Activated naive CD8-positive, alpha-beta T cell treated with anti-CD3 and anti-CD28 coated beads, Interleukin-2, amount 50 U/mL, for 24 hours (primary cell): Measurements from ENCODE around the gene ZNF474.
"Not testable (repeated sequence)": the region's sequence is repeated elsewhere in the genome, so short reads cannot be mapped to it uniquely, and the experiment has no call there.

ENCODE experiments used
- ATAC-seq: fragments of 150-1000 bp; cut with Tn5 transposase; one replicate; pipeline ENCODE4 v1.10.0; 2021
- DNase-seq: peaks from one replicate; pipeline ENCODE4 v3.0.0; 2021
- H3K27ac Mint-ChIP-seq: one replicate; pipeline ENCODE4 v1.8.0; 2021; ENCODE audit warnings: mild to moderate bottlenecking, mixed read lengths
- H3K27me3 Mint-ChIP-seq: one replicate; pipeline ENCODE4 v1.8.0; 2021; ENCODE audit warnings: mixed read lengths
- H3K36me3 Mint-ChIP-seq: one replicate; pipeline ENCODE4 v1.8.0; 2021; ENCODE audit warnings: low read depth, mixed read lengths
- H3K4me1 Mint-ChIP-seq: one replicate; pipeline ENCODE4 v1.8.0; 2021; ENCODE audit warnings: mixed read lengths
- H3K4me3 Mint-ChIP-seq: one replicate; pipeline ENCODE4 v1.8.0; 2021; ENCODE audit warnings: mild to moderate bottlenecking, moderate library complexity, mixed read lengths
- H3K9me3 Mint-ChIP-seq: one replicate; pipeline ENCODE4 v1.8.0; 2021; ENCODE audit warnings: mixed read lengths

The ZNF474 gene

DNA sequence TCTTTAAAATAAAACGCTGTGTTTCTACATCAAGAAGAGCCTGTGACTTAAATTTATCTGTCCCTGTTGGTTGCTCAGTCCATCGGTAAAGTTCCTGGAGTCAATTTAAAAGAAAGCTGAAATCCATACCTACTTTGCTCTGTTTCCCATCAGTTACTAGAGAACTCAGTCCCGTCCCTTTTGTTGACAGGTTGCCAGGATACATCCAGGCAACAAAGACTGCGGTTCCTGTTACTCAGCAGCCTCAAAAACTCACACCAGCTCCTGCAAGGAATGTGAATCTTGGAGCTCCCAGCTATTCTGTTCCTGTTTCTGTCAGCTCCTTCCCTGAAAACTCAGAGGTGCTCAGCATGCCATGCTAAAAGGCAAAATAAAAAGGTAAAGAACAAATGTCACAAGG, at the start of gene ZNF474:
ZNF474 (plus strand) TSS at position 241 of the 400 bp plus-strand sequence. CDS start 22,445 bp downstream, outside the sequence.
- Mint-ChIP-seq H3K4me1 (no peaks in the 10 kb centered on the region), H3K27me3 (no peaks in the 10 kb centered on the region), H3K4me3 (no peak within 1 kb of the TSS), H3K27ac (no peak within 1 kb of the TSS), H3K36me3 (no peaks in the 10 kb centered on the region), H3K9me3 (no peaks in the 10 kb centered on the region)
- DNase-seq (no peak), ATAC-seq (no peak)

- Mint-ChIP-seq H3K9me3 (no peaks in the 10 kb centered on the region), H3K4me1 (peaks cover 17% of the 10 kb centered on the region), H3K27ac (no peak overlapping the region), H3K36me3 (no peaks in the 10 kb centered on the region), H3K4me3 (no peak overlapping the region), H3K27me3 (peaks cover 39% of the 10 kb centered on the region)
- no peak for ATAC-seq
- DNase-seq: no peak
These were observed 47.8 kb upstream of the ZNF474 start for GRCh38 chr5:122081541-122081940.

DNA sequence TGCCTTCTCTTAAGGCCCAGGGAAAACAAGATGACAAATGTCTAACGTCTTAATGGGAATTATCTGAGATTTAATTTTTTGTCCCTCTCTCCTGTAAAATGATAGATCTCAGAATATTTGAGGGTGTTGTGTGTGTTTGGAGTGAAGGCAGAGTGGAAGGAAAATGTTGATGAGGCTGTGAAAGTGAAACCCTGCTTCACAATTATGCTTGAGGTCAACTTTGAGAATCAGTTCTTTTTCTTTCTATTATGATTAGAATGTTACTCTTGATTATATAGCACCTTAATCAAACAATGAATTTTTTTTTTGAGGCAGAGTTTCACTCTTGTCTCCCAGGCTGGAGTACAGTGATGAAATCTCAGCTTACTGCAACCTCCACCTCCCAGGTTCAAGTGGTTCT, 45.8 kb upstream of the ZNF474 start:
- no peak overlapping the region for H3K4me3 Mint-ChIP-seq
- DNase-seq (no peak), ATAC-seq (no peak)
- H3K36me3 Mint-ChIP-seq: no peaks in the 10 kb centered on the region
- peaks cover 2% of the 10 kb centered on the region for H3K4me1 Mint-ChIP-seq
- H3K27me3 Mint-ChIP-seq: peaks cover 23% of the 10 kb centered on the region
- no peaks in the 10 kb centered on the region for H3K9me3 Mint-ChIP-seq
- H3K27ac Mint-ChIP-seq: no peak overlapping the region

DNA sequence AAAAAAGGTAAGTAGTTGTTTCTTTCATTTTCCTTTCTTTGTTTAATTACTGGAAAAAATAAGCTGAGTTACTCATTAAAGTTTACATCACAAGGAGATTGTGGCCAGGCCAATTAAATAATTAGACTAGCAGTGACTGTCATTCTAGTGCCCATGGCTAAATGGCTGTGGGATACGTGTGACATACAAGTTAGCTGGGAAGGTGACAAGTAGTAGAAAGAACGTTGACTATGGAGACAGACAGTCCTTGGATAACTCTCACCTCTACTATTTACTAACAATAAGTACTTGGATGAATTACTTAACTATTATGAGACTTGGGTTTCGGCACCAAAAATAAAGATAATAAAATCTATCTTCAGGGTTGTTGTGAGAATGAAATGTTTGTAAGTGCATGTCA, 44.3 kb upstream of the ZNF474 start:
- no peak for ATAC-seq

GRCh38 chr5:122089096-122090013, 40.0 kb upstream of the ZNF474 start:
- ATAC-seq: no peak
- Mint-ChIP-seq H3K36me3 (no peaks in the 10 kb centered on the region), H3K9me3 (no peaks in the 10 kb centered on the region), H3K4me1 (no peaks in the 10 kb centered on the region), H3K27me3 (peaks cover 2% of the 10 kb centered on the region), H3K4me3 (no peak overlapping the region), H3K27ac (no peak overlapping the region)
- DNase-seq: no peak

More for the DNA sequence above, 44.3 kb upstream of the ZNF474 start:
- no peak for DNase-seq
- no peaks in the 10 kb centered on the region for H3K4me1 Mint-ChIP-seq
- H3K9me3 Mint-ChIP-seq: no peaks in the 10 kb centered on the region
- H3K36me3 Mint-ChIP-seq: no peaks in the 10 kb centered on the region
- no peak overlapping the region for H3K27ac Mint-ChIP-seq
- H3K4me3 Mint-ChIP-seq: no peak overlapping the region
- H3K27me3 Mint-ChIP-seq: peaks cover 12% of the 10 kb centered on the region

GRCh38 chr5:122091936-122092600, 37.3 kb upstream of the ZNF474 start:
- H3K27ac Mint-ChIP-seq: no peak overlapping the region
- no peaks in the 10 kb centered on the region for H3K9me3 Mint-ChIP-seq
- no peaks in the 10 kb centered on the region for H3K4me1 Mint-ChIP-seq
- H3K4me3 Mint-ChIP-seq: no peak overlapping the region
- no peaks in the 10 kb centered on the region for H3K27me3 Mint-ChIP-seq
- DNase-seq (no peak), ATAC-seq (no peak)
- no peaks in the 10 kb centered on the region for H3K36me3 Mint-ChIP-seq

GRCh38 chr5:122093415-122094180, 35.7 kb upstream of the ZNF474 start:
- no peak for ATAC-seq
- Mint-ChIP-seq H3K9me3 (no peaks in the 10 kb centered on the region), H3K27me3 (no peaks in the 10 kb centered on the region), H3K36me3 (no peaks in the 10 kb centered on the region), H3K27ac (no peak overlapping the region), H3K4me3 (no peak overlapping the region), H3K4me1 (no peaks in the 10 kb centered on the region)
- DNase-seq: no peak

- H3K9me3 Mint-ChIP-seq, DNase-seq, H3K27ac Mint-ChIP-seq, H3K4me1 Mint-ChIP-seq, ATAC-seq, H3K36me3 Mint-ChIP-seq, H3K4me3 Mint-ChIP-seq, H3K27me3 Mint-ChIP-seq: not testable (repeated sequence)
These were observed 35.1 kb upstream of the ZNF474 start for GRCh38 chr5:122094251-122094650.

GRCh38 chr5:122095158-122095557, 34.2 kb upstream of the ZNF474 start:
- no peaks in the 10 kb centered on the region for H3K27me3 Mint-ChIP-seq
- no peaks in the 10 kb centered on the region for H3K9me3 Mint-ChIP-seq
- ATAC-seq (no peak), DNase-seq (no peak)
- no peak overlapping the region for H3K4me3 Mint-ChIP-seq
- H3K27ac Mint-ChIP-seq: no peak overlapping the region
- no peaks in the 10 kb centered on the region for H3K36me3 Mint-ChIP-seq
- no peaks in the 10 kb centered on the region for H3K4me1 Mint-ChIP-seq

DNA sequence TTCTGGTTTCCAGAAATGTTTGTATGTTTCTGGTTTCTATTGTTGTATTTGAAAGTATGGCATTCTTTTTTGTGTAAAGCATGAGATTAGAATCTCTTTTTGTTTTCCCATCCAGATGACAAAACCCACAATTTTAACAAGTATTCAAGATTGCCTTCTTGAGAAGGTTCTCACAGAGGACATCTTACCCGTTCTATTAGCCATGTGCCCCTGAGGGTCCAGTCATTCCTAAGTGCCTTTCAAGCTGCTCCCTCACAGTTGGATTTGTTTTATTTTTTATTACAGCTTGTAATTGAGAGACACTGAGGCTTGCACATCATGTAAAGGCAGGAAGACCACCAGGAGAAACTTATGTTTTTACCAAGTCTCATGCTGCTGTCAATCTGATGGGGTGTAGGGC, 32.0 kb upstream of the ZNF474 start:
- ATAC-seq (no peak), DNase-seq (no peak)
- no peaks in the 10 kb centered on the region for H3K9me3 Mint-ChIP-seq
- H3K27ac Mint-ChIP-seq: no peak overlapping the region
- no peaks in the 10 kb centered on the region for H3K36me3 Mint-ChIP-seq
- no peaks in the 10 kb centered on the region for H3K27me3 Mint-ChIP-seq
- no peaks in the 10 kb centered on the region for H3K4me1 Mint-ChIP-seq
- no peak overlapping the region for H3K4me3 Mint-ChIP-seq

GRCh38 chr5:122099060-122099790, 30.1 kb upstream of the ZNF474 start:
- no peak for DNase-seq
- no peak overlapping the region for H3K4me3 Mint-ChIP-seq
- no peaks in the 10 kb centered on the region for H3K4me1 Mint-ChIP-seq
- H3K36me3 Mint-ChIP-seq: no peaks in the 10 kb centered on the region
- no peak overlapping the region for H3K27ac Mint-ChIP-seq
- H3K9me3 Mint-ChIP-seq: no peaks in the 10 kb centered on the region
- H3K27me3 Mint-ChIP-seq: no peaks in the 10 kb centered on the region
- peak; percentile 52 for ATAC-seq

- peak; percentile 24 for ATAC-seq
- Mint-ChIP-seq H3K27me3 (no peaks in the 10 kb centered on the region), H3K9me3 (no peaks in the 10 kb centered on the region), H3K27ac (no peak overlapping the region), H3K4me1 (no peaks in the 10 kb centered on the region), H3K36me3 (no peaks in the 10 kb centered on the region), H3K4me3 (no peak overlapping the region)
- DNase-seq: no peak
These were observed 27.6 kb upstream of the ZNF474 start for GRCh38 chr5:122101636-122102285.

GRCh38 chr5:122102825-122103224, 26.5 kb upstream of the ZNF474 start:
- Mint-ChIP-seq H3K4me1 (no peaks in the 10 kb centered on the region), H3K36me3 (no peaks in the 10 kb centered on the region), H3K27ac (no peak overlapping the region), H3K9me3 (no peaks in the 10 kb centered on the region), H3K4me3 (no peak overlapping the region), H3K27me3 (peaks cover 2% of the 10 kb centered on the region)
- DNase-seq: no peak
- no peak for ATAC-seq

GRCh38 chr5:122105909-122106308, 23.4 kb upstream of the ZNF474 start:
- H3K27me3 Mint-ChIP-seq: peaks cover 2% of the 10 kb centered on the region
- H3K4me1 Mint-ChIP-seq: no peaks in the 10 kb centered on the region
- H3K27ac Mint-ChIP-seq: no peak overlapping the region
- DNase-seq (no peak), ATAC-seq (no peak)
- H3K36me3 Mint-ChIP-seq: no peaks in the 10 kb centered on the region
- H3K9me3 Mint-ChIP-seq: no peaks in the 10 kb centered on the region
- no peak overlapping the region for H3K4me3 Mint-ChIP-seq
